Measurements from ENCODE around the gene GNB3.
A peak's percentile ranks its signal among the peaks of the same experiment; 100 is the strongest.
"Not testable (repeated sequence)": the region's sequence is repeated elsewhere in the genome, so short reads cannot be mapped to it uniquely, and the experiment has no call there.

The GNB3 gene

DNA sequence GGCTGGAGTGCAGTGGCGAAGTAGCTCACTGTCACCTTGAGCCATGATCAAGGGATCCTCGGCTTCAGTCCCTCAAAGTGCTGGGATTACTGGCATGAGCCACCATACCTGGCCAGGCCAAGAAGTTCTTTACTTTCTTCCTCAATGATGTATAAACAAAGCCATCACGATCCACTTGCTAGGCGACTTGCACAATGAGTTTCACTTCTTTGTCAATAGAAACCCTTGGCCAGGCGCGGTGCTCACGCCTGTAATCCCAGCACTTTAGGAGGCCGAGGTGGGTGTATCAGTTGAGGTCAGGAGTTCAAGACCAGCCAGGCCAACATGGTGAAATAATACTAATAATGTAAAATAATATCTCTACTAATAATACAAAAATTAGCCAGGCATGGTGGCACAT, 46.7 kb downstream of the GNB3 start:
- no peak for DNase-seq

DNA sequence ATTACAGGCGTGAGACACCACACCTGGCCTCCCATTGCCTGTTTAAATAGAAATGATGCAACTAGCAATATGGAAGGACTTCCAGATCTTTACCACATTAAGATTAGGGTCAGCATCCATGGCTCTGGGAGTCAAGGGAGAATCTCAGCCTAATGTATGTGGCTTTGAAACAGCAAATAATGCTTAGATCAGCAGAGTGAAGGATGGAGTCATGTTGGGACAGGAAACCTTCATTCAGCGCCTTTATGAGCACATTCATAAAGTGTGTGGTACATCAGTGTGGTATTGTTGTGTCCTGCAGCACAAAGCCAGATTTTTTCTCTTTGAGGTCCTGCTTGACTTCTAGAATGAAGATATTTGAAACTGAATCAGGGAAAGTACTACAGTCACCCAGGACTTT, 47.6 kb downstream of the GNB3 start:
- DNase-seq = no peak

DNA sequence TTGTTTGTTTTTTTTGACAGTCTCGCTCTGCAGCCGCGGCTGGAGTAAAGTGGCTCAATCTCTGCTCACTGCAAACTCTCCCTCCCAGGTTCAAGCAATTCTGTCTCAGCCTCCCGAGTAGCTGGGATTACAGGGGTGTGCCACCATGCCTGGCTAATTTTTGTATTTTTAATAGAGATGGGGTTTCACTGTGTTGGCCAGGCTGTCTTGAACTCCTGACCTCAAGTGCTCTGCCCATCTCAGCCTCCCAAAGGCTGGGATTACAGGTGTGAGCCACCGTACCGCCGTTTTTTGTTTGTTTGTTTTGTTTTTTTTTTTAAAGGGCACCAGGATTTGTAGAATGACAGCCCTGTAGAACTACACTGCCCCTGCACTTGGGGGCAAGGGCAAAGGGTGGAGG, 48.1 kb downstream of the GNB3 start:
- not testable (repeated sequence) for DNase-seq

DNA sequence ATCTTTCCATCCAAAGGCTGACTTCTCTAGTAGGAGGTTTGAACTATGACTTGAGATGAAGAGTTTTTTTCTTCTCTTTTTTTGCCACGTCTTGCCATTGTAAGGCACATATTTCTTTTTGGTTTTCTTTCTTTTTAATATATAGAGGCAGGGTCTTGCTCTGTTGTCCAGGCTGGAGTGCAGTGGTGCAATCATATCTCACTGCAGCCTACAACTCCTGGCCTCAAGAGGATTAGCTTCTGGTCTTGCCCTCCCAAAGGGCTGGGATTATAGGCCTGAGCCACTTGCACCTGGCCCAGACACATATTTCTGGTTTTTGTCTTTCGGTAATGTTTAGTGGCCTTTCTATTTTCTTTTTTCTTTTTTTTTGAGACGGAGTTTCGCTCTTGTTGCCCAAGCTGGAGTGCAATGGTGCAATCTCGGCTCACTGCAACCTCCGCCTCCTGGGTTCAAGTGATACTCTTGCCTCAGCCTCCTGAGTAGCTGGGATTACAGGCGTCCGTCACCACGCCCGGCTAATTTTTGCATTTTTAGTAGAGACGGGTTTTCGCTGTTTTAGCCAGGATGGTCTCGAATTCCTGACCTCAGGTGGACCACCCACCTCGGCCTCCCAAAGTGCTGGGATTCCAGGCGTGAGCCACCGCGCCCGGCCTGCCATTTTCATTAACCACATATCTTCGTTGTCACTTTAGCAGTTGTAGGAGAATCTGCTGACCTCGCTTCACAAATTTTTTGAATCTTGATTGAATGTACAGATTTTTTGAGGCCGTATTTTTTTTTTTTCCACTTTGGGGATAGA, 49.2 kb downstream of the GNB3 start:
- DNase-seq = not testable (repeated sequence)

DNA sequence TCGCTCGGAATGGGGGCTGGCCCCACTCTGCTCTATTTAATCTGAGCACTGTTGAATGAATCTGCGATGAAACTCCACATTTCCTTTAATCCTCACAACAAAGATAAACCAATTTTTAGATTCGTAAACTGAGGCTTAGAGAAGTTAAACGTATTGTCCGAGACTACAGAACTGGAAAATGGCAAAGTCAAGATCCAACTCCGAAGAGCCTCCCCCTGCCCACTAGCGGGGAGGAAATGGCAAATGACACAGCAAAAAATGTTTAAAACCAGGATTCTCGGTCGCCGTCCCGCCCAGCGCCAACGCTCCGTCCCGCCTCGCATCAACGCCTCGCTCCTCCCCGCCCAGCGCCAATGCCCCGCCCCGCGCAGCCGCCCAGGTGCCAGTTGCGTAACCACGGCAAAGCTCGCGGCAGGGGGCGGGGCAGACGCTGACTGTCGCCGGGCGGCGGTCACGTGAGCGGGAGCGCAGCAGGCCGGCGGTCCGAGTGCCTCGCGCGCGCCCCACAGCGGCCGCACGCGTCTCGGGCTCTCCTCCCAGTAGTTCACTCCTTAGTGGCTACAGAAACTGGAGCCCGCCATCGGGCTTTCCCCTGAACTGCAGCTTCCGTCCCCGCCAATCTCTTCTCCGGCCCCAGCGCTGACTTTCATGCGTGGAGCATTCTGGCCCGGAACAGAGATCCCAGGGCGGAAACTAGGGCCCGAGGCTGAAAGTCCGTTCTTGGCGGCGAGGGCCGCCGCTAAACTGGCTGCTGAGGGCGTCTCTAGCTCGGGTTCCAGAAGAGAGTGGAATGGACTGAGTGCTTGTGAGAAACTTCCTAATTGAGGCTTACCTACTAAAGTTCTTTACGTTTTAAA, 50.3 kb downstream of the GNB3 start:
- peak; percentile 99 for DNase-seq

DNA sequence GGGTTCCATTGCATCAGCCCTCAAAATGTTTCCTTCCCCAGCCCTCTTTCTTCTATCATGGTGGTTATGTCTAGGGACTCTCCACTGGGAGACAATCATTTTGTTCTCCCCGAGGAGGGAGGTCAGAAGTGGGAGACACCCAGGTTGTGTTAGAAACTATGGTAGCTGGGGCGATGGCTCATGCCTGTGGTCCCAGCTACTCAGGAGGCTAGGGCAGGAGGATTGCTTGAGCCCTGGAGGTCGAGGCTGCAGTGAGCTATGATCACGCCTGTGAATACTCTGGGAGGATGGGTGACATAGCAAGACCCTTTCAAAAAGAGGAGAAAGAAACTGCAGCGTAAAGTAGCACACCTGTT, 50.9 kb downstream of the GNB3 start:
- no peak for DNase-seq

DNA sequence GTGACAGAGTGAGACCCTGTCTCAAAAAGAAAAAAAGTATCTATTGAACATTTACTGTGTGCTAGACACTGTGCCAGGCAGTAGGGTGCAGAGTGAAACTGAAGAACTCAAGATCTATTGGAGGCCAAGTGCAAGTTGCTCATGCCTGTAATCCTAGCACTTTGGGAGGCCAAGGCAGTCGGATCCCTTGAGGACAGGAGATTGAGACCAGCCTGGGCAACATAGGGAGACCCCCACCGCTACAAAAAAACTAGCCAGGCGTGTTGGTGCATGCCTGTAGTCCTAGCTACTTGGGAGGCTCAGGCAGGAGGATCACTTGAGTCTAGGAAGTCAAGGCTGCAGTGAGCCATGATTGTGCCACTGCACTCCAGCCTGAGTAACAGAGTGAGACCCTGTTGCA, 52.0 kb downstream of the GNB3 start:
- DNase-seq = not testable (repeated sequence)

DNA sequence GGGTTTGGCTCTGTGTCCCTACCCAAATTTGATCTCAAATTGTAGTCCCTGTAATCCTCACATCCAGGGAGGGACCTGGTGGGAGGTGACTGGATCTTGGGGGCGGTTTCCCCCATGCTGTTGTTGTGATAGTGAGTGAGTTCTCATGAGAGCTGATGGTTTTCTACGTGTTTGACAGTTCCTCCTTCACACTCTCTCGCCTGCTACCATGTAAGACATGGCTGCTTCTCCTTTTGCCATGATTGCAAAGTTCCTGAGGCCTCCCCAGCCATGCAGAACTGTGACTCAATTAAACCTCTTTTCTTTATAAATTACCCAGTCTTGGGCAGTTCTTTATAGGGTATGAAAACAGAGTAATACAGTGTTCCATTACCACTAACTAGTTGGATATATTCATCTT, 53.6 kb downstream of the GNB3 start:
- DNase-seq = no peak
